Neuronal stem cell (in vitro differentiated cells): ENCODE data around the gene HOXB9.
A peak's percentile ranks its signal among the peaks of the same experiment; 100 is the strongest.

ENCODE experiments used
- DNase-seq: peaks from one replicate; pipeline ENCODE4 v3.0.0-alpha.2; 2013; ENCODE audit warnings: low spot score
- H2AFZ ChIP-seq: one replicate; pipeline ENCODE4 v1.6.1; 2013; ENCODE audit warnings: mild to moderate bottlenecking, low read length, inconsistent platforms
- H2AK5ac ChIP-seq: 2 replicates; pipeline ENCODE4 v1.6.1; 2013; ENCODE audit warnings: low read depth, mild to moderate bottlenecking, inconsistent platforms, low read length, moderate library complexity, mixed read lengths
- H2BK120ac ChIP-seq: 2 replicates; pipeline ENCODE4 v1.6.1; 2013; ENCODE audit warnings: low read depth, mild to moderate bottlenecking, inconsistent platforms, low read length, moderate library complexity, mixed read lengths
- H2BK12ac ChIP-seq: one replicate; pipeline ENCODE4 v1.6.1; 2013; ENCODE audit warnings: low read length, inconsistent platforms
- H2BK15ac ChIP-seq: 2 replicates; pipeline ENCODE4 v1.6.1; 2013; ENCODE audit warnings: mild to moderate bottlenecking, low read length, inconsistent platforms, mixed read lengths
- H2BK5ac ChIP-seq: one replicate; pipeline ENCODE4 v1.6.1; 2013; ENCODE audit warnings: inconsistent platforms, mild to moderate bottlenecking, low read length, moderate library complexity
- H3K14ac ChIP-seq: one replicate; pipeline ENCODE4 v1.6.1; 2013; ENCODE audit warnings: low read length, inconsistent platforms
- H3K18ac ChIP-seq: 2 replicates; pipeline ENCODE4 v1.6.1; 2013; ENCODE audit warnings: low read length, inconsistent platforms
- H3K23ac ChIP-seq: 2 replicates; pipeline ENCODE4 v1.6.1; 2013; ENCODE audit warnings: low read depth, mild to moderate bottlenecking, mixed read lengths, low read length, inconsistent platforms; ENCODE audit not compliant: poor library complexity
- H3K27ac ChIP-seq: replicated peaks from 3 replicates; pipeline ENCODE4 v1.5.1; 2013; ENCODE audit warnings: low read length, inconsistent platforms
- H3K27me3 ChIP-seq, 3 experiments: 2 replicates each; pipeline ENCODE4 v1.6.1; 2013; ENCODE audit warnings: low read length in 3 of 3, mild to moderate bottlenecking in 2 of 3, inconsistent platforms in 1 of 3, low read depth in 1 of 3, mixed read lengths in 1 of 3, moderate library complexity in 1 of 3; ENCODE audit not compliant: control insufficient read depth in 3 of 3, insufficient read depth in 3 of 3
- H3K36me3 ChIP-seq, 2 donors: replicated peaks in 1 of 2; 2 replicates each; pipeline ENCODE4 v1.6.1; 2013; ENCODE audit warnings: low read length in 2 of 2; ENCODE audit not compliant: control insufficient read depth in 2 of 2, insufficient read depth in 2 of 2
- H3K4ac ChIP-seq: 2 replicates; pipeline ENCODE4 v1.6.1; 2013; ENCODE audit warnings: inconsistent platforms, mild to moderate bottlenecking, low read length, moderate library complexity
- H3K4me1 ChIP-seq, 2 donors: 1 replicate in 1 of 2; 2 replicates in 1 of 2; pipeline ENCODE4 v1.6.1; 2013; ENCODE audit warnings: low read length in 2 of 2, low read depth in 1 of 2; ENCODE audit not compliant: control insufficient read depth in 2 of 2, insufficient read depth in 1 of 2
- H3K4me2 ChIP-seq: one replicate; pipeline ENCODE4 v1.6.1; 2013; ENCODE audit warnings: mild to moderate bottlenecking, low read length, inconsistent platforms; ENCODE audit not compliant: insufficient read depth, poor library complexity, severe bottlenecking
- H3K4me3 ChIP-seq, 2 donors: 2 replicates each; pipeline ENCODE4 v1.5.1; 2013; ENCODE audit warnings: low read length in 2 of 2, mild to moderate bottlenecking in 2 of 2, inconsistent platforms in 1 of 2, moderate library complexity in 1 of 2
- H3K79me1 ChIP-seq: one replicate; pipeline ENCODE4 v1.6.1; 2013; ENCODE audit warnings: low read depth, mild to moderate bottlenecking, inconsistent platforms, low read length, moderate library complexity
- H3K9ac ChIP-seq: one replicate; pipeline ENCODE4 v1.6.1; 2013; ENCODE audit warnings: mild to moderate bottlenecking, low read depth, low read length, inconsistent platforms; ENCODE audit not compliant: poor library complexity
- H3K9me3 ChIP-seq, 2 donors: replicated peaks in 1 of 2; 2 replicates each; pipeline versions ENCODE3 to v1.6.1; 2013; ENCODE audit warnings: low read length in 2 of 2, mild to moderate bottlenecking in 2 of 2, inconsistent platforms in 1 of 2, low read depth in 1 of 2, mixed read lengths in 1 of 2, moderate library complexity in 1 of 2; ENCODE audit not compliant: control insufficient read depth in 2 of 2, insufficient read depth in 1 of 2
- H4K8ac ChIP-seq: one replicate; pipeline ENCODE4 v1.6.1; 2013; ENCODE audit warnings: low read depth, mild to moderate bottlenecking, inconsistent platforms, low read length, moderate library complexity
- H4K91ac ChIP-seq: one replicate; pipeline ENCODE4 v1.6.1; 2013; ENCODE audit warnings: low read length, low read depth, mild to moderate bottlenecking, inconsistent platforms; ENCODE audit not compliant: poor library complexity
- WGBS, 2 donors: extraction: QIAGEN DNeasy Blood & Tissue Kit; methylation state at CpG; one replicate each; pipeline ENCODE4 v1.1.7; 2013; ENCODE audit warnings: missing lambda C conversion rate in 2 of 2, mixed read lengths in 1 of 2; ENCODE audit not compliant: insufficient read length in 2 of 2, insufficient replicate concordance in 1 of 2; ENCODE audit errors: extremely low coverage in 2 of 2; 5-methylcytosine and 5-hydroxymethylcytosine counted together

Gene HOXB9

GRCh38 chr17:48634493-48635208, 8.5 kb upstream of the HOXB9 start:
- no peak overlapping the region for H4K8ac ChIP-seq
- no peaks in the 10 kb centered on the region for H3K4me1 ChIP-seq
- H3K27ac ChIP-seq: no peak overlapping the region
- no peaks in the 10 kb centered on the region for H3K9me3 ChIP-seq
- H3K27me3 ChIP-seq: peaks cover 46 to 100% (median 98%) of the 10 kb centered on the region in 3 experiments
- H2BK120ac ChIP-seq: no peak overlapping the region
- H3K9ac ChIP-seq: no peak overlapping the region
- no peaks in the 10 kb centered on the region for H3K36me3 ChIP-seq
- H3K4ac ChIP-seq: no peak overlapping the region
- DNase-seq: no peak
- H3K23ac ChIP-seq: no peak overlapping the region
- H4K91ac ChIP-seq: no peak overlapping the region
- WGBS, 2 donors: no CpG with 5 or more reads among the region's 20 CpGs
- H3K18ac ChIP-seq: no peak overlapping the region
- H2BK5ac ChIP-seq: no peak overlapping the region
- no peak overlapping the region for H3K4me3 ChIP-seq
- H3K79me1 ChIP-seq: no peaks in the 10 kb centered on the region
- H2BK12ac ChIP-seq: no peak overlapping the region
- H2BK15ac ChIP-seq: no peak overlapping the region
- H2AK5ac ChIP-seq: no peak overlapping the region
- H3K14ac ChIP-seq: no peak overlapping the region
- no peak overlapping the region for H2AFZ ChIP-seq
- no peak overlapping the region for H3K4me2 ChIP-seq

GRCh38 chr17:48633266-48633677, 7.1 kb upstream of the HOXB9 start:
- Histone ChIP-seq H3K4me2 (no peak overlapping the region), H3K14ac (no peak overlapping the region), H2BK120ac (no peak overlapping the region), H3K79me1 (no peaks in the 10 kb centered on the region), H4K91ac (no peak overlapping the region), H2BK5ac (no peak overlapping the region), H4K8ac (no peak overlapping the region), H2BK15ac (no peak overlapping the region), H3K27ac (no peak overlapping the region), H3K9me3 (no peaks in the 10 kb centered on the region), H3K4me3 (no peak overlapping the region), H3K4ac (no peak overlapping the region), H3K9ac (no peak overlapping the region), H3K18ac (no peak overlapping the region), H3K27me3 (peaks cover 45 to 100% (median 97%) of the 10 kb centered on the region in 3 experiments), H3K23ac (no peak overlapping the region), H3K4me1 (no peaks in the 10 kb centered on the region), H2AK5ac (no peak overlapping the region), H3K36me3 (no peaks in the 10 kb centered on the region), H2AFZ (peak overlapping the region; percentile 9), H2BK12ac (no peak overlapping the region)
- no peak for DNase-seq
- WGBS, 2 donors: no CpG with 5 or more reads among the region's 35 CpGs

GRCh38 chr17:48632579-48633265, 6.6 kb upstream of the HOXB9 start:
- peaks cover 42 to 100% (median 97%) of the 10 kb centered on the region in 3 experiments for H3K27me3 ChIP-seq
- no peak for DNase-seq
- no peak overlapping the region for H2BK15ac ChIP-seq

More at GRCh38 chr17:48632579-48633265, 6.6 kb upstream of the HOXB9 start:
- Histone ChIP-seq H3K79me1 (no peaks in the 10 kb centered on the region), H3K9me3 (no peaks in the 10 kb centered on the region), H2BK12ac (no peak overlapping the region), H2BK120ac (no peak overlapping the region), H3K27ac (no peak overlapping the region), H3K9ac (no peak overlapping the region), H2BK5ac (no peak overlapping the region), H3K4me2 (no peak overlapping the region), H2AFZ (no peak overlapping the region), H4K91ac (no peak overlapping the region), H2AK5ac (no peak overlapping the region), H3K18ac (no peak overlapping the region), H3K14ac (no peak overlapping the region), H3K4ac (no peak overlapping the region), H4K8ac (no peak overlapping the region), H3K4me3 (no peak overlapping the region), H3K36me3 (no peaks in the 10 kb centered on the region), H3K4me1 (no peaks in the 10 kb centered on the region), H3K23ac (no peak overlapping the region)
- no CpG with 5 or more reads among the region's 7 CpGs for WGBS, 2 donors
